Endothelial cell of umbilical vein (primary cell): ENCODE data around the gene TRDMT1. TPM values are rescaled to one million over a fixed set of nuclear protein-coding genes. Genes with fewer than 3 reads are reported as not detected.

Experiments
- BruUV-seq: library from RNA; stranded (reverse); fragments of 400-500 nt; replicated peaks from 2 replicates; lab custom pipeline; 2021; lab: Mats Ljungman, UMichigan
- CTCF ChIA-PET: fragments of 300-600, 350-600 bp; sonication (Branson Sonifier 250); formaldehyde crosslinking; loops from one replicate; lab custom pipeline; 2021; ENCODE audit warnings: antibody characterized with exemption, inconsistent platforms; lab: Charles Lee
- POLR2A ChIA-PET: fragments of 300-600, 350-600 bp; sonication (Branson Sonifier 250); formaldehyde crosslinking; loops from one replicate; lab custom pipeline; 2021; ENCODE audit warnings: antibody characterized with exemption, inconsistent platforms; lab: Charles Lee
- DNase-seq: peaks from one replicate; pipeline ENCODE4 v3.0.0-alpha.2; 2011; ENCODE audit warnings: low read depth, low spot score
- FAIRE-seq: peaks from 2 replicates; lab custom pipeline; 2011; peaks lifted over from hg19 to GRCh38; lab: Jason Lieb, UNC
- H2AFZ ChIP-seq: 2 replicates; pipeline ENCODE4 v1.6.0; 2012; ENCODE audit warnings: low read depth, low read length, control low read depth, inconsistent platforms
- H3K27ac ChIP-seq: 2 replicates; pipeline ENCODE4 v1.5.1; 2011; ENCODE audit warnings: low read depth, mild to moderate bottlenecking, control low read depth, low read length, moderate library complexity; ENCODE audit not compliant: insufficient read depth
- H3K27me3 ChIP-seq, 2 experiments: 2 replicates each; pipeline versions ENCODE4 v1.6.0 to v1.6.1; 2011; ENCODE audit warnings: low read length in 2 of 2, mixed read lengths in 1 of 2; ENCODE audit not compliant: control insufficient read depth in 2 of 2, insufficient read depth in 2 of 2
- H3K36me3 ChIP-seq, 2 experiments: 2 replicates in 1 of 2; 3 replicates in 1 of 2; pipeline ENCODE4 v1.5.1; 2011; ENCODE audit warnings: low read length in 2 of 2, mild to moderate bottlenecking in 1 of 2, moderate library complexity in 1 of 2; ENCODE audit not compliant: control insufficient read depth in 2 of 2, insufficient read depth in 2 of 2; ENCODE audit errors: extremely low read depth in 1 of 2
- H3K4me1 ChIP-seq: 3 replicates; pipeline ENCODE4 v1.5.1; 2011; ENCODE audit warnings: mild to moderate bottlenecking, low read length; ENCODE audit not compliant: control insufficient read depth, insufficient read depth; ENCODE audit errors: extremely low read depth
- H3K4me2 ChIP-seq: 2 replicates; pipeline ENCODE4 v1.6.1; 2011; ENCODE audit warnings: low read length, control low read depth, mixed read lengths; ENCODE audit not compliant: insufficient read depth
- H3K4me3 ChIP-seq, 3 experiments: fragments of 200-600 bp in 1 of 3; sonication (generic), shearing (Covaris generic) in 1 of 3; replicated peaks in 1 of 3; 2 replicates each; pipeline ENCODE4 v1.5.1; 2011 to 2016; ENCODE audit warnings: control low read depth in 3 of 3, low read length in 3 of 3, mild to moderate bottlenecking in 2 of 3, inconsistent platforms in 1 of 3, low read depth in 1 of 3, moderate library complexity in 1 of 3; ENCODE audit not compliant: insufficient read depth in 1 of 3
- H3K79me2 ChIP-seq: 2 replicates; pipeline ENCODE4 v1.6.0; 2012; ENCODE audit warnings: low read length, inconsistent platforms; ENCODE audit not compliant: control insufficient read depth, insufficient read depth
- H3K9ac ChIP-seq: replicated peaks from 2 replicates; pipeline ENCODE3; 2011; ENCODE audit warnings: low read length, control low read depth; ENCODE audit not compliant: insufficient read depth; ENCODE audit errors: extremely low read depth
- H3K9me1 ChIP-seq: replicated peaks from 3 replicates; pipeline ENCODE4 v1.6.0; 2011; ENCODE audit warnings: mild to moderate bottlenecking, low read length; ENCODE audit not compliant: control insufficient read depth, insufficient read depth; ENCODE audit errors: extremely low read depth
- H3K9me3 ChIP-seq: replicated peaks from 2 replicates; pipeline ENCODE4 v1.5.1; 2012; ENCODE audit warnings: low read length, inconsistent platforms; ENCODE audit not compliant: control insufficient read depth, insufficient read depth
- H4K20me1 ChIP-seq: replicated peaks from 2 replicates; pipeline ENCODE3; 2011; ENCODE audit warnings: mild to moderate bottlenecking, low read length; ENCODE audit not compliant: control insufficient read depth, insufficient read depth; ENCODE audit errors: extremely low read depth
- EZH2 ChIP-seq: IDR thresholded peaks from 2 replicates; pipeline ENCODE4 v1.6.1; 2012; ENCODE audit warnings: borderline replicate concordance, low read depth, mild to moderate bottlenecking, moderate library complexity, low read length, inconsistent platforms; ENCODE audit not compliant: severe bottlenecking
- FOS ChIP-seq: IDR thresholded peaks from 2 replicates; pipeline ENCODE4 v1.6.1; 2011; ENCODE audit warnings: mild to moderate bottlenecking, low read length, moderate library complexity, borderline replicate concordance; ENCODE audit not compliant: insufficient read depth
- JUN ChIP-seq: IDR thresholded peaks from 2 replicates; pipeline ENCODE4 v1.6.1; 2011; ENCODE audit warnings: borderline replicate concordance, low read depth; ENCODE audit not compliant: insufficient read length, insufficient read depth
- MYC ChIP-seq: IDR thresholded peaks from one replicate; pipeline ENCODE4 v1.6.1; 2011; ENCODE audit warnings: mild to moderate bottlenecking, low read depth, low read length
- POLR2A ChIP-seq: IDR thresholded peaks from 2 replicates; pipeline ENCODE4 v1.6.1; 2012; ENCODE audit warnings: low read depth, mild to moderate bottlenecking, control low read depth, low read length
- POLR2AphosphoS5 ChIP-seq: IDR thresholded peaks from 2 replicates; pipeline ENCODE4 v1.6.1; 2012; ENCODE audit warnings: low read depth, mild to moderate bottlenecking, control low read depth, low read length, moderate library complexity; ENCODE audit not compliant: insufficient read depth
- dilution Hi-C: fragments of 300-500 bp; cut with MboI; formaldehyde crosslinking; loops from one replicate; pipeline ENCODE4 v1.15.0; 2019; ENCODE audit warnings: low sequenced_read_pairs; ENCODE audit not compliant: extremely low pct_ligation_motif_present
- intact Hi-C: fragments of 100-400 bp; cut with micrococcal nuclease; formaldehyde crosslinking; loops from one replicate; pipeline ENCODE4 v1.10.0; 2022
- polyA plus RNA-seq, 4 experiments: library from polyadenylated mRNA; depleted of rRNA in 3 of 4; stranded (reverse) in 3 of 4; unstranded in 1 of 4; fragments of >200 nt; gene quantifications; 2 replicates each; pipeline versions ENCODE4 v1.2.1 to v1.2.3, GENCODE V29; 2011 to 2012; ENCODE audit warnings: missing spikeins in 1 of 4
- total RNA-seq: library from RNA; stranded (reverse); gene quantifications from 2 replicates; pipeline ENCODE4 v1.2.3, GENCODE V29; 2021
- TF ChIP-seq, protein P1 (sequence below): IDR thresholded peaks from 2 replicates; pipeline ENCODE4 v1.6.1; 2011; ENCODE audit not compliant: insufficient read depth, insufficient read length
- TF ChIP-seq, protein P2 (sequence below), 2 donors: IDR thresholded peaks; 1 replicate in 1 of 2; 2 replicates in 1 of 2; pipeline ENCODE4 v1.5.1; 2011; ENCODE audit warnings: low read length in 2 of 2, mild to moderate bottlenecking in 2 of 2, moderate library complexity in 2 of 2, control low read depth in 1 of 2, inconsistent platforms in 1 of 2, low read depth in 1 of 2; ENCODE audit not compliant: insufficient read depth in 1 of 2; ENCODE audit errors: extremely low read depth in 1 of 2

The TRDMT1 gene
- total and polyA plus RNA-seq, 2 donors (not counting 3 experiments of a cell fraction or from before 2014, with no cell fraction given), result 10.0 to 12.3 TPM

GRCh38 chr10:17229717-17229966 is 28.2 kb upstream of the TRDMT1 start:
- ChIA-PET POLR2A (interaction anchor here (0.5 to 3.6 kb wide), 26 partner anchors 8 to 412 kb away, joined by 3 to 33 read pairs (median 4); partner anchors contain the start of genes RSU1 and TRDMT1), CTCF (interaction anchor here (1.1 to 5.8 kb wide), 13 partner anchors 9 to 401 kb away, joined by 3 to 46 read pairs (median 10); partner anchors contain the start of gene TRDMT1)
- dilution Hi-C loops, result no loop called here
- BruUV-seq, result no TSS peak
- Histone ChIP-seq H3K27ac (peak overlapping the region; percentile 67), H3K27me3 (no peaks in the 10 kb centered on the region), H3K36me3 (peaks cover 11 to 40% of the 10 kb centered on the region in 2 experiments), H2AFZ (no peak overlapping the region), H3K4me2 (no peak overlapping the region), H3K79me2 (peaks cover 54% of the 10 kb centered on the region), H3K9me3 (no peaks in the 10 kb centered on the region), H3K9me1 (no peaks in the 10 kb centered on the region), H3K4me1 (peaks cover 37% of the 10 kb centered on the region), H3K9ac (peak overlapping the region; percentile 89), H4K20me1 (peaks cover 20% of the 10 kb centered on the region), H3K4me3 (peak overlapping the region; percentile 81 to 99 (median 87))
- intact Hi-C loops, result loop anchor here (1.0 to 2.0 kb wide), 4 partner anchors 115 to 279 kb away; no protein-coding TSS in a partner anchor
- FAIRE-seq (no peak), DNase-seq (no peak)
- TF ChIP-seq JUN, result no peak

- peak overlapping the region; percentile 100 for H3K9ac ChIP-seq
- TF ChIP-seq POLR2AphosphoS5, result peak; percentile 99
- no peak for TF ChIP-seq MYC
- TF ChIP-seq, protein P1, sequence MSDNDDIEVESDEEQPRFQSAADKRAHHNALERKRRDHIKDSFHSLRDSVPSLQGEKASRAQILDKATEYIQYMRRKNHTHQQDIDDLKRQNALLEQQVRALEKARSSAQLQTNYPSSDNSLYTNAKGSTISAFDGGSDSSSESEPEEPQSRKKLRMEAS, result no peak
- no peak for TF ChIP-seq JUN
- TF ChIP-seq, protein P2, sequence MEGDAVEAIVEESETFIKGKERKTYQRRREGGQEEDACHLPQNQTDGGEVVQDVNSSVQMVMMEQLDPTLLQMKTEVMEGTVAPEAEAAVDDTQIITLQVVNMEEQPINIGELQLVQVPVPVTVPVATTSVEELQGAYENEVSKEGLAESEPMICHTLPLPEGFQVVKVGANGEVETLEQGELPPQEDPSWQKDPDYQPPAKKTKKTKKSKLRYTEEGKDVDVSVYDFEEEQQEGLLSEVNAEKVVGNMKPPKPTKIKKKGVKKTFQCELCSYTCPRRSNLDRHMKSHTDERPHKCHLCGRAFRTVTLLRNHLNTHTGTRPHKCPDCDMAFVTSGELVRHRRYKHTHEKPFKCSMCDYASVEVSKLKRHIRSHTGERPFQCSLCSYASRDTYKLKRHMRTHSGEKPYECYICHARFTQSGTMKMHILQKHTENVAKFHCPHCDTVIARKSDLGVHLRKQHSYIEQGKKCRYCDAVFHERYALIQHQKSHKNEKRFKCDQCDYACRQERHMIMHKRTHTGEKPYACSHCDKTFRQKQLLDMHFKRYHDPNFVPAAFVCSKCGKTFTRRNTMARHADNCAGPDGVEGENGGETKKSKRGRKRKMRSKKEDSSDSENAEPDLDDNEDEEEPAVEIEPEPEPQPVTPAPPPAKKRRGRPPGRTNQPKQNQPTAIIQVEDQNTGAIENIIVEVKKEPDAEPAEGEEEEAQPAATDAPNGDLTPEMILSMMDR (IDR thresholded peaks at IDR 0.05; ENCODE audit: extremely low read depth in 1 of 2, insufficient read depth in 1 of 2, low read depth in 1 of 2, low read length in 2 of 2), result no peak
- TF ChIP-seq EZH2, result no peak
- TF ChIP-seq POLR2A, result peak; percentile 98
- no peak for TF ChIP-seq FOS
- no peaks in the 10 kb centered on the region for H3K9me1 ChIP-seq
- peak overlapping the region; percentile 81 to 99 (median 87) for H3K4me3 ChIP-seq
- intact Hi-C loops, result loop anchor here (1.0 to 2.0 kb wide), 4 partner anchors 114 to 278 kb away; no protein-coding TSS in a partner anchor
- H4K20me1 ChIP-seq, result peaks cover 20% of the 10 kb centered on the region
- H3K27ac ChIP-seq, result peak overlapping the region; percentile 99
- H3K79me2 ChIP-seq, result peaks cover 49% of the 10 kb centered on the region
- peaks cover 32% of the 10 kb centered on the region for H3K4me1 ChIP-seq
- H3K27me3 ChIP-seq, result no peaks in the 10 kb centered on the region
- no peaks in the 10 kb centered on the region for H3K9me3 ChIP-seq
- ChIA-PET POLR2A (interaction anchor here (0.5 to 3.6 kb wide), 30 partner anchors 9 to 412 kb away, joined by 3 to 33 read pairs (median 4); partner anchors contain the start of genes RSU1 and TRDMT1), CTCF (interaction anchor here (0.8 to 5.8 kb wide), 19 partner anchors 8 to 376 kb away, joined by 3 to 46 read pairs (median 5); partner anchors contain the start of gene TRDMT1)
- H3K4me2 ChIP-seq, result peak overlapping the region; percentile 57
- FAIRE-seq (peak; percentile 82), DNase-seq (peak; percentile 90)
- no peak overlapping the region for H2AFZ ChIP-seq
- TSS peak; percentile 55 for BruUV-seq
- dilution Hi-C loops, result no loop called here
- peaks cover 6 to 36% of the 10 kb centered on the region in 2 experiments for H3K36me3 ChIP-seq
These were observed 27.7 kb upstream of the TRDMT1 start for GRCh38 chr10:17229016-17229716.
